ENCODE measurements around the gene RAB12.
"Not testable (repeated sequence)": the region's sequence is repeated elsewhere in the genome, so short reads cannot be mapped to it uniquely, and the experiment has no call there.

Gene RAB12, protein sequence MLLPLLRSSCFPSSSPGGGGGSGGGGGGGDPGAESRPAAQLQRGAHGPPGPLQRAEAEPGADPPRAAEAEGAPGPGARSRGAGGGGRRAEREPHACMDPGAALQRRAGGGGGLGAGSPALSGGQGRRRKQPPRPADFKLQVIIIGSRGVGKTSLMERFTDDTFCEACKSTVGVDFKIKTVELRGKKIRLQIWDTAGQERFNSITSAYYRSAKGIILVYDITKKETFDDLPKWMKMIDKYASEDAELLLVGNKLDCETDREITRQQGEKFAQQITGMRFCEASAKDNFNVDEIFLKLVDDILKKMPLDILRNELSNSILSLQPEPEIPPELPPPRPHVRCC

GRCh38 chr18:8608795-8609658 lies at the start of gene RAB12:
Gene RAB12, plus strand, starts transcription at chr18:8609437. Its CDS starts 3 bp downstream, at chr18:8609440.
- DNase-seq (ENCODE audit: low spot score): peak; percentile 95

DNA sequence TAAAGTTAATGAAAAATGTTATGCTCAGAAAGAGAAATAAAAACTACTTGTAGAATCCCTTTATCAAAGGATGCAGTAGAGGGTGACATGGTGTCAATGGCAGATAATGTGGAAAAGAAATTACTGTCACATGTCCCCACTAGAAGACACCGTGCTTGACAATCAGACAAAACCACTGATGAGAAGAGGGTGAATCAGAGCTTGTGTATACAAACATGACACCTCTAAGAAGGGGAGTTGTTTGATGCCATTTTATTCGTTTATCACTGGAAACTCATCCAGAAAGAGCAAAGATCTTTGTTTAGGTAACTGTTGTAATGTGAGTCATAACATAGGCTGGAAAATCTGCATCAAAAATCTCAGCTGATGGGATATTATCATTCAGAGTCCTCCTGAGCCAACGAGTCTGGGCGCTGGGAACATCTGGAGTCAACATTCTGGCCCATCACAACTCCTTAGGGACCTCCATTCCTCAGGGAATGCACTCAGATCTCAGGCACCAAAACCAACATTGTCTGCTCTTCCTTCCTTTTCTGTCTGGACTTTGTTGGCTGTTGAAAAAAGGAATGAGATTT lies 49.5 kb upstream of the RAB12 start:
- no peak for DNase-seq (ENCODE audit: low spot score)

GRCh38 chr18:8561123-8561910 lies 47.9 kb upstream of the RAB12 start:
- DNase-seq (ENCODE audit: low spot score): no peak

DNA sequence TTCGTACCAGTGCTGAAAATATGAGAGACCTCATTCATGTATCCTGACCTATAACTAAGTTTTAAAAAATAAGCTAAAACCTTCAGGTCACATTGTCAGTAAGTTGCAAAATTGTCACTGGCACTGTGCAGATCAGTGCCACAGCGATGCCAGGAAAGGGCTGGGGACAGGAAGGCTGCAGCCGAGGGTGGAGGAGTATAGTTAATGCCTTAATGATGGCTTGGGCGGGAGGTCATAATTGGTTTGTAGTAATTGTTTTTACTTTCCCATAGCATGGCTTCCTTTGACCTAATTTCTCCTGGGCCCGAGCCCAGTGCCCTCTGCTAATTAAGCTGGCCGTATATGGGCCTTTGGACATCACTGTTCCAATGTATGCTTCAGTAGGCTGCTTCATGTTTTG lies 47.2 kb upstream of the RAB12 start:
- DNase-seq (ENCODE audit: low spot score): no peak

DNA sequence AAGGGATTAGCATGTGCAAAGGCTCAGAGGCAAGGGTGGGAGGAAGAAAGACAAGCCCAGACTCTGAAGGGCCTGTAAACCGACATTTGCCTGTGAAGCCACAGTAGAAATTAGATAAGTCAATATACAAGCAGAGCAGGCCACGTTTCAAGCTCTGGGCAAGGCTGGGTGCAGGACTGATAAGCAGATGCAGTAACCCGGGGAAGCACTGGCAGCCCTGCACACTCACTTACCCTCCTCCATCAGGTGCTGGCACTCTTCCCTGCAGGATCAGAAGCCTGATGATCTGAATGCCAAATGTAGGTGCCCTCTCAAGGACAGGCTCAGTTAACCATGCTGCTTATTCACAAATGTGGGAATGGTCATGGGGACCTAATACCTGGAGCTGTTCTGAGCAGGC lies 46.3 kb upstream of the RAB12 start:
- no peak for DNase-seq (ENCODE audit: low spot score)

DNA sequence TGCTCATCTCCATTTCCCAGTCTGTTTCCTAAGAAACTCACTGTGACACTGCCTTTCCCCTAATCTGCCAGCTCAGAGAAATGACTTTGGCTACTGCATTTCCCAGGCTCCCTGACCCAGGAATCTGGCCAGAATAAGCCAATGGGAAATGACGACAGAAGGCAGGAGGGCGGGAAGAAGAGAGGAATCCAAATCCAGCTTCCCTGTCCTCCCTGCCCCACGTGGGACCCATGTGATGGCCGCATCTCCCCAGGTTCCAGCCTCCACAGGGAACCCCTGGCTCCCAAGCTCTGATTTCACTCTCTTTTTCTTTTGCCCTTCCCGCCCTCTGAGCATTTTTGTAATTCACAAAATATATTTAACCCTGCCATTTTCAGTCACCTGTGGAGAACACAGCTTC lies 37.8 kb upstream of the RAB12 start:
- no peak for DNase-seq (ENCODE audit: low spot score)

GRCh38 chr18:8573766-8574165 lies 35.5 kb upstream of the RAB12 start:
- not testable (repeated sequence) for DNase-seq (ENCODE audit: low spot score)

DNA sequence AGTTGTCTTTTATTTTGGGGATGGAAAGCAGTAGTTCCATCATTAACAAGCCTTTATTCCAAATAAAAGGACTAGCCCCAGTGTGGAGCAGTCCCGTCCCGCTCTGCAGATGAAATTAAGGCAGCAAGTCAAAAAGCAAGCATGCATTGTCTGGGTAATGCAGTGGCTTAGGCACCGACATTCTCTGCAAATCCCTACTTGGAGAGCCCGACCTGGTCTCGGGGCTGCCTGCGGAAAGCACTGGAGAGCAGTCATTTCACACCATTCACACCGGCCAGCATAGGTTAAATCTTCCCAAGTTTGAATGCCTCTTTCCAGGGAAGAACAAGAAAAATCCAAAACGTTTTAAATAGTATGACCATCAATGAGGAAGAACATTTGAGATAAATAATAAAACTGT lies 24.4 kb upstream of the RAB12 start:
- DNase-seq (ENCODE audit: low spot score): no peak

DNA sequence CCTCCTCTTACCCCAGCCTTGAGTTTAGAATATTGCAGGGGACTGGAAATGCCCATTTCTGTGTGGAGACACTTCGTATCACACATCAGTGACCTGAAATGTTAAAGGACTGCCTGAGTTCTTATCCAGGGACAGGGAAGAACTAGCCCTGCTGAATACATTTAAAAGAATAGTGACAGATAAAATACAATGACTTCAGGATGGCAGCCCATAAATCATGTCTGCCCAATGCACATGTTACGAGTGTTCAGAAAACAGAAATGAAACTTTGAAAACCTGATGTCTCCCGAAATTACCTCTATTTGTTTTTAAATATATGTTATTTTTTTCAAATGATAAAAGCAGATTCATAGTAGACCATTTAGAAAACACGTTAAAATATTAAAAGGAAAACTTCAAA lies 22.3 kb upstream of the RAB12 start:
- DNase-seq (ENCODE audit: low spot score): no peak

DNA sequence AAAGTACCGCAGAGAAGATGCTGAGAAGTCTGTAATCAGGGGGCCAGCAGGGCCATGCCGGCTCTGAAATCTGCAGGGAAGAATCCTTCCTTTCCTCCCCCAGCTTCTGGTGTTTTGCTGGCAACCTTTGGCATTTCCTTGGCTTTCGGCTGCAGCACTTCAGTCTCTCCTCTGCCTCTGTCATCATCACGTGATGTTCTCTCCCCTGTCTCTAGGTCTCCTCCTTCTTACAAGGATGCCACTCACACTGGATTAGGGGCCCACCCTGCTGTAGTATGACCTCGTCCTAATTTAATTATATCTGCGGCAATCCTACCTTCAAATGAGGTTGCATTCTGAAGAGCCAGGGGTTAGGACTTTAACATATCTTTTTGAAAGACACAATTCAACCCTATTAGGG lies 13.8 kb upstream of the RAB12 start:
- DNase-seq (ENCODE audit: low spot score): no peak

GRCh38 chr18:8601277-8602032 lies 7.8 kb upstream of the RAB12 start:
- no peak for DNase-seq (ENCODE audit: low spot score)

DNA sequence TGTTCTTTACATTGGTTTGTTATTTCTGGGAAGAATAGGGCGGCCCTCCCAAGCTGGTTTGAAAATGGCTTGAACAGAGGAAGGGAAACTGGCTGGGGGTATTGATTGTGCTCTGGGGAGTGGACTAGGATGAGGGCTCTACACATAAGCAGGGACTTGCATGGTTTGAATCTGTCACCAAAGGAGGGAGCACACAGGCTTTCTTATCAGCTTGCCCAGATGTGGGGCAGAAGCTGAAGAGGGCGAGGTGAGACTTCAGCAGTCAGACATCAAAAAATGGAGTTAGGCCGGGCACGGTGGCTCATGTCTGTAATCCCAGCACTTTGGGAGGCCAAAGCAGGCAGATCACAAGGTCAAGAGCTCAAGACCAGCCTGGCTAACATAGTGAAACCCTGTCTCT lies 7.2 kb upstream of the RAB12 start:
- no peak for DNase-seq (ENCODE audit: low spot score)

- no peak for DNase-seq (ENCODE audit: low spot score)
Measured at GRCh38 chr18:8602557-8602956, 6.7 kb upstream of the RAB12 start.

DNA sequence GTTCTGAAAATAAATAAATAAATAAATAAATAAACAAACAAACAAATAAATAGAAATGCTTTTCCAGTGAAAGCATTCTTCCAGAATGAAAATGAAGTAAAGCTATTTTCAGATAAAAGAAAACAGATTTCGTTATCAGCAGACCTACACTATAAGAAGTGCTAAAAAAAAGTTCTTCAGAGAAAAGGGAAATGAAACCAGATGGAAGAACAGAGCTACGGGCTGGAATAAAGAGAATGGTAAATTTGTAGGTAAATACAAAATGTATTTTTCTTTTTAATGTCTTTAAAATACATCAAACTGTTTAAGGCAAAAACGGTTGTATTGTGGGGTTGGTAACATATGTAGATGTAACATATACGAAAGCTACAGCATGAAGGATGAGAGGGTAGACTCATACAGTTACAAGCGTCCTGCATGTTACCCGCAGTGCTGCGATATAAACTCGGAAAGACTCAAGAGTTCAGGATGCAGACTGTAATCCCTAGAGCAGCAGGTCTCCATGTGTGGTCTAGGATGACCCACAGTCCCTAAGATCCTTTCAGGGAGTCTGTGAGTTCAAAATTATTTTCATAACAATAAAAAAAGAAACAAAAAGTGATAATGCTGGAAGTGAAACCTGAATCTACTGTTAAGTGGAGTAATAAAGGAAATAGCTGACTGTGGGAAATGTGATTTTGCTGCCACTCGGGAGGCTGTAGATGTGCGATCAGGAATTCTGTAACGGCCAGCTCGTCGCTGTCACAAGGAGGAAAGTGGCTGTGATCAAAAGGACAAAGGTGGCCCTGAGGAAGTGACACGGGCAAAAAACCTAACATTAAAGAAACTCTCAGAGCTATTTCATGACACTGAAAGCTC lies 5.3 kb upstream of the RAB12 start:
- no peak for DNase-seq (ENCODE audit: low spot score)

- no peak for DNase-seq (ENCODE audit: low spot score)
Measured at GRCh38 chr18:8605974-8606373, 3.3 kb upstream of the RAB12 start.

- DNase-seq (ENCODE audit: low spot score): no peak
Measured at GRCh38 chr18:8607776-8608742, 1.2 kb upstream of the RAB12 start.

DNA sequence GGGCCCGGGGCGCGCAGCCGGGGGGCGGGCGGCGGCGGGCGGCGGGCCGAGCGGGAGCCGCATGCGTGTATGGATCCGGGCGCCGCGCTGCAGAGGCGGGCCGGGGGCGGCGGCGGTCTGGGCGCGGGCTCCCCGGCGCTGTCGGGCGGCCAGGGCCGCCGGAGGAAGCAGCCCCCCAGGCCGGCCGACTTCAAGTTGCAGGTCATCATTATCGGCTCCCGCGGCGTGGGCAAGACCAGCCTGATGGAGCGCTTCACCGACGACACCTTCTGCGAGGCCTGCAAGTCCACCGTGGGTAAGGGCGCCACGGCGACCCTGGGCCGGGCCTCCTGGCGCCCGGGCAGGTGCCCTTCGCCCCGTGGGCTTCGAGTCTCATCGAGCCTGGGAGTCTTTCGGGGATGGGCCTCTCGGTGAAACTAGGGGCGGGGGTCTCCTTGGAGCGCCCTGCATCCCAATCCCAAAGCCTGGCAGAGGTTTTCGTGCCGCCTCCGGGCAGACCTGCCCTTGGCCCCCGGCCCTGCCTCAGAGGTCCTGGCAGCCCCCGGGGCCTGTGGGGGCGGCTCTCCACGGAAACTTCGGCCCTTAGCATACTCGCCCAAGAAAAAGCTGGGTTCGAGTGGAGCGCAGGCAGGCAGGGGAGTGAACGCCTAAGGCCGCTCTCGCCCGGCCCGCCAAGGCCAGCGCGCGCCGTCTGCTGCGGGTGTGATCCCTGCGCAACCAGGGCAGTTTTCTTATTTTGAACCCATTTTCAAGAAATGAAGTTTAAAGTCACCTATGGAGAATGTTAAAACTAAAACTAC lies 622 bp downstream of the RAB12 start:
- no peak for DNase-seq (ENCODE audit: low spot score)

GRCh38 chr18:8610459-8610851 lies 1.2 kb downstream of the RAB12 start:
- DNase-seq (ENCODE audit: low spot score): no peak

Measured in AG08396 (cell line).